Heart left ventricle (tissue), 16 donors: ENCODE results near the gene F2R. TPM values are rescaled to one million over a fixed set of nuclear protein-coding genes. Genes with fewer than 3 reads are reported as not detected.

Experiments
- ATAC-seq, 4 donors: fragments of 200-7000 bp; cut with Tn5 transposase; one replicate each; pipeline ENCODE4 v1.9.1; 2020 to 2022; ENCODE audit warnings: moderate library complexity in 4 of 4, mild to moderate bottlenecking in 3 of 4, moderate number of reproducible peaks in 1 of 4
- DNase-seq, 5 donors: peaks; one replicate each; pipeline ENCODE4 v3.0.0-alpha.2; 2020
- H3K27ac ChIP-seq, 12 donors: fragments of 200-600 bp; sonication (generic) in 4 of 12; one replicate each; pipeline versions ENCODE4 v1.5.0 to v1.8.0; 2016 to 2022; ENCODE audit warnings: mild to moderate bottlenecking in 2 of 12
- H3K27me3 ChIP-seq, 9 donors: fragments of 200-600 bp; sonication (generic) in 2 of 9; one replicate each; pipeline versions ENCODE4 v1.5.1 to v1.8.0; 2016 to 2022; ENCODE audit warnings: mild to moderate bottlenecking in 3 of 9
- H3K36me3 ChIP-seq, 9 donors: fragments of 200-600 bp; sonication (generic) in 2 of 9; one replicate each; pipeline versions ENCODE4 v1.5.0 to v1.8.0; 2018 to 2022; ENCODE audit warnings: mild to moderate bottlenecking in 2 of 9
- H3K4me1 ChIP-seq, 12 donors: fragments of 200-600 bp; sonication (generic) in 4 of 12; one replicate each; pipeline versions ENCODE4 v1.5.0 to v1.8.0; 2016 to 2022; ENCODE audit warnings: mild to moderate bottlenecking in 3 of 12
- H3K4me3 ChIP-seq, 12 donors: fragments of 200-600 bp; sonication (generic) in 4 of 12; one replicate each; pipeline versions ENCODE4 v1.5.0 to v1.8.0; 2017 to 2022; ENCODE audit warnings: mild to moderate bottlenecking in 9 of 12, moderate library complexity in 4 of 12
- H3K9me3 ChIP-seq, 12 donors: fragments of 200-600 bp; sonication (generic) in 4 of 12; one replicate each; pipeline versions ENCODE4 v1.5.0 to v1.8.0; 2016 to 2022; ENCODE audit warnings: mild to moderate bottlenecking in 1 of 12
- CTCF ChIP-seq, 12 donors: fragments of 200-600 bp; sonication (generic) in 4 of 12; IDR thresholded peaks; one replicate each; pipeline versions ENCODE4 v1.5.0 to v1.8.0; 2018 to 2022; ENCODE audit warnings: antibody characterized with exemption in 12 of 12, mild to moderate bottlenecking in 5 of 12
- POLR2A ChIP-seq, 2 donors: fragments of 450-650 bp; IDR thresholded peaks; one replicate each; pipeline ENCODE4 v1.6.1; 2017; ENCODE audit warnings: antibody characterized with exemption in 2 of 2, mild to moderate bottlenecking in 2 of 2, moderate library complexity in 2 of 2
- WGBS, 4 donors: extraction: QIAGEN DNeasy Blood & Tissue Kit in 2 of 4; methylation state at CpG; one replicate each; pipeline versions ENCODE4 v1.1.5 to v1.1.7; 2013 to 2018; 5-methylcytosine and 5-hydroxymethylcytosine counted together
- intact Hi-C, 10 donors: fragments of 100-400 bp; cut with DNase I; formaldehyde crosslinking; loops; one replicate each; pipeline versions ENCODE4 v1.11.1 to v1.14.2; 2022
- polyA plus RNA-seq, 2 donors: library from polyadenylated mRNA; stranded (reverse); fragments of 200-250 nt; gene quantifications; one replicate each; pipeline ENCODE4 v1.2.3, GENCODE V29; 2013
- total RNA-seq, 9 donors: library from RNA; depleted of rRNA in 2 of 9; stranded (reverse); fragments of >200 nt in 2 of 9; fragmentation: NEBNext Ultra II Directional in 3 of 9; extraction: Animal tissue kit (Norgen Biotek cat#: 25700) in 3 of 9; gene quantifications; one replicate each; pipeline versions ENCODE4 v1.1.0 to v1.2.4, GENCODE V29; 2016 to 2023
- donor health status: ischemic (EF 13 %, LVEDD 7.1; RV severe dilation, severe dysfunction).
- donor health status: healthy with polysubstance abuse.
- donor health status: DM: no; HTN: yes; CAD: no.
- donor health status: DM: no; HTN: no; CAD: no.
- donor health status: ischemic (EF 25% LVEDD 6.9; RV normal size, moderate dysfunction).
- donor health status: ischemic (EF 25% LVEDD 5.7; RV mildly dilated, moderate dysfunction).
- donor health status: healthy.
- donor health status: DM: yes; HTN: yes; CAD: no.
- donor health status: ischemic (EF 35%, LVEDD 5.7; RV mildly dilated, moderate dysfunction).
- donor health status: nonischemic (EF 11% LVEDD 7.7; RV severe dilation, severe dysfunction).
- donor health status: DM: yes; HTN: yes; CAD: no.
- donor health status: PGD.
- donor health status: ischemic (EF 29% LVEDD 5.4; RV normal size, mild dysfunction).
- donor health status: nonischemic (EF 23%, LVEDD 6.1; RV moderate dilation, normal function).

F2R gene
- total and polyA plus RNA-seq, 11 donors, result 2.5 to 28.2 (median 13.6) TPM

- no peak for ATAC-seq
- TF ChIP-seq CTCF (IDR thresholded peaks at IDR 0.05) (no peak), POLR2A (IDR thresholded peaks at IDR 0.05) (no peak)
- DNase-seq, result no peak
- Histone ChIP-seq H3K9me3 (no peaks in the 10 kb centered on the region), H3K27me3 (no peaks in the 10 kb centered on the region), H3K4me3 (no peak overlapping the region), H3K36me3 (no peaks in the 10 kb centered on the region), H3K27ac (no peak overlapping the region), H3K4me1 (peaks cover 0 to 4% (median 0%) of the 10 kb centered on the region in 12 donors)
- intact Hi-C loops, result no loop called here
- 91 to 94% (median 91%) methylated on average over 10 of the region's 10 CpGs for WGBS, 4 donors
These were observed 65.8 kb downstream of the F2R start for GRCh38 chr5:76781775-76782174.

GRCh38 chr5:76782444-76782843, 66.5 kb downstream of the F2R start:
- no peak for ATAC-seq
- H3K27ac ChIP-seq, result no peak overlapping the region
- WGBS, 4 donors, result 94 to 98% (median 96%) methylated on average over 3 of the region's 3 CpGs
- no peak overlapping the region for H3K4me3 ChIP-seq
- H3K27me3 ChIP-seq, result no peaks in the 10 kb centered on the region
- H3K9me3 ChIP-seq, result no peaks in the 10 kb centered on the region
- intact Hi-C loops, result no loop called here
- no peaks in the 10 kb centered on the region for H3K36me3 ChIP-seq
- H3K4me1 ChIP-seq, result peaks cover 0 to 9% (median 2%) of the 10 kb centered on the region in 12 donors
- TF ChIP-seq POLR2A (IDR thresholded peaks at IDR 0.05) (no peak), CTCF (IDR thresholded peaks at IDR 0.05) (no peak)
- no peak for DNase-seq

Other genes starting within 250 kb of the F2R start
- gene F2RL2, start 92.7 kb upstream of the F2R start, total RNA-seq, result 1 to 10 TPM in 3 of 9 donors, under 1 TPM in 6; 0.16 to 1.7 (median 0.77) TPM
- gene F2RL2, start 92.7 kb upstream of the F2R start, polyA plus RNA-seq, result under 1 TPM; 0.08 to 0.42 TPM
- gene F2RL1, start 102.9 kb downstream of the F2R start, total RNA-seq, result 1 to 10 TPM in 6 of 9 donors, under 1 TPM in 3; 0.87 to 6.6 (median 1.6) TPM
- gene F2RL1, start 102.9 kb downstream of the F2R start, polyA plus RNA-seq, result 1 to 10 TPM in 1 of 2 donors, under 1 TPM in 1; 0.80 to 4.9 TPM
- gene S100Z, start 133.9 kb downstream of the F2R start, total RNA-seq, result under 1 TPM in 2 of 9 donors, not detected in 7; 0.29 to 0.59 TPM
- gene S100Z, start 133.9 kb downstream of the F2R start, polyA plus RNA-seq, result not detected
- gene CRHBP, start 236.9 kb downstream of the F2R start, total RNA-seq, result 1 to 10 TPM in 7 of 9 donors, under 1 TPM in 2; 0.38 to 2.8 (median 1.6) TPM
- under 1 TPM; 0.75 to 0.99 TPM for gene CRHBP, start 236.9 kb downstream of the F2R start, polyA plus RNA-seq